PC-3 (cell line): Measurements from ENCODE around the gene IFITM10. TPM values are rescaled to one million over a fixed set of nuclear protein-coding genes. Genes with fewer than 3 reads are reported as not detected.

ENCODE experiments used
- ATAC-seq: fragments of 200-7000 bp; cut with Tn5 transposase; 2 replicates; pipeline ENCODE4 v1.9.1; 2020; ENCODE audit warnings: mild to moderate bottlenecking, moderate library complexity
- BruUV-seq: library from RNA; stranded (reverse); fragments of 400-500 nt; replicated peaks from 2 replicates; lab custom pipeline; 2021; lab: Mats Ljungman, UMichigan
- CTCF ChIA-PET: fragments of 300-600 bp; sonication (Branson Sonifier 250); formaldehyde crosslinking; loops from one replicate; lab custom pipeline; 2022; ENCODE audit warnings: antibody characterized with exemption; lab: Charles Lee
- POLR2A ChIA-PET: fragments of 300-600 bp; sonication (Branson Sonifier 250); formaldehyde crosslinking; loops from one replicate; lab custom pipeline; 2022; ENCODE audit warnings: antibody characterized with exemption; ENCODE audit not compliant: unreplicated experiment; lab: Charles Lee
- DNase-seq: peaks from one replicate; pipeline ENCODE4 v3.0.0-alpha.2; 2015
- H2AFZ ChIP-seq: fragments of 300-600 bp; sonication (generic); 2 replicates; pipeline ENCODE4 v1.6.0; 2016; ENCODE audit warnings: antibody characterized with exemption, low read length
- H3F3A ChIP-seq: fragments of 300-600 bp; sonication (generic); one replicate; pipeline ENCODE4 v1.6.0; 2017; ENCODE audit warnings: antibody characterized with exemption, low read length, control low read depth, mild to moderate bottlenecking; ENCODE audit not compliant: unreplicated experiment
- H3K27ac ChIP-seq: fragments of 300-600 bp; sonication (generic); 2 replicates; pipeline ENCODE4 v1.5.1; 2016; ENCODE audit warnings: mild to moderate bottlenecking, low read length
- H3K27me3 ChIP-seq: fragments of 300-600 bp; sonication (generic); 2 replicates; pipeline ENCODE4 v1.6.1; 2016; ENCODE audit warnings: low read length, mixed read lengths
- H3K36me3 ChIP-seq: fragments of 300-600 bp; sonication (generic); 2 replicates; pipeline ENCODE4 v1.6.1; 2016; ENCODE audit warnings: low read depth, mixed run types, low read length, mixed read lengths
- H3K4me1 ChIP-seq: fragments of 300-600 bp; sonication (generic); 2 replicates; pipeline ENCODE4 v1.5.1; 2016; ENCODE audit warnings: low read length; ENCODE audit not compliant: insufficient read depth
- H3K4me2 ChIP-seq: fragments of 300-600 bp; sonication (generic); 2 replicates; pipeline ENCODE4 v1.6.0; 2016; ENCODE audit warnings: low read length
- H3K4me3 ChIP-seq: fragments of 300-600 bp; sonication (generic); 2 replicates; pipeline ENCODE4 v1.5.1; 2016; ENCODE audit warnings: mild to moderate bottlenecking, low read length, mixed read lengths
- H3K79me2 ChIP-seq: fragments of 300-600 bp; sonication (generic); 2 replicates; pipeline ENCODE4 v1.6.1; 2017; ENCODE audit warnings: low read length, mixed read lengths
- H3K9ac ChIP-seq: fragments of 300-600 bp; sonication (generic); 2 replicates; pipeline ENCODE4 v1.6.0; 2016; ENCODE audit warnings: mild to moderate bottlenecking, low read length
- H3K9me2 ChIP-seq: fragments of 300-600 bp; sonication (generic); replicated peaks from 2 replicates; pipeline ENCODE4 v1.6.1; 2016; ENCODE audit warnings: mixed run types, low read length, mixed read lengths
- H3K9me3 ChIP-seq: fragments of 300-600 bp; sonication (generic); 2 replicates; pipeline ENCODE4 v1.6.1; 2016; ENCODE audit warnings: low read length, mixed read lengths
- H4K20me1 ChIP-seq: fragments of 300-600 bp; sonication (generic); 2 replicates; pipeline ENCODE4 v1.6.1; 2016; ENCODE audit warnings: low read length, mixed read lengths
- EZH2 ChIP-seq: fragments of 300-600 bp; sonication (generic); IDR thresholded peaks from one replicate; pipeline ENCODE4 v1.6.1; 2017; ENCODE audit warnings: antibody characterized with exemption, mild to moderate bottlenecking, low read length; ENCODE audit not compliant: unreplicated experiment
- EZH2phosphoT487 ChIP-seq: fragments of 300-600 bp; sonication (generic); IDR thresholded peaks from 2 replicates; pipeline ENCODE4 v1.6.1; 2018; ENCODE audit warnings: mild to moderate bottlenecking, antibody characterized with exemption, low read length, borderline replicate concordance
- intact Hi-C: fragments of 100-400 bp; cut with micrococcal nuclease; formaldehyde crosslinking; loops from 2 replicates; pipeline ENCODE4 v1.9.0; 2023
- total RNA-seq: library from RNA; depleted of rRNA; stranded (reverse); fragments of >200 nt; gene quantifications from 2 replicates; pipeline ENCODE4 v1.2.3, GENCODE V29; 2014
- TF ChIP-seq, protein P1 (sequence below): fragments of 300-600 bp; sonication (generic); conservative IDR thresholded peaks from 2 replicates; pipeline ENCODE4 v1.5.1; 2017; ENCODE audit warnings: antibody characterized with exemption, low read depth, mild to moderate bottlenecking, low read length

Gene IFITM10
- total RNA-seq, 1 experiment from 2014 or later = 1.4 TPM

- H2AFZ ChIP-seq = no peak overlapping the region
- BruUV-seq = no TSS peak
- TF ChIP-seq, protein P1, sequence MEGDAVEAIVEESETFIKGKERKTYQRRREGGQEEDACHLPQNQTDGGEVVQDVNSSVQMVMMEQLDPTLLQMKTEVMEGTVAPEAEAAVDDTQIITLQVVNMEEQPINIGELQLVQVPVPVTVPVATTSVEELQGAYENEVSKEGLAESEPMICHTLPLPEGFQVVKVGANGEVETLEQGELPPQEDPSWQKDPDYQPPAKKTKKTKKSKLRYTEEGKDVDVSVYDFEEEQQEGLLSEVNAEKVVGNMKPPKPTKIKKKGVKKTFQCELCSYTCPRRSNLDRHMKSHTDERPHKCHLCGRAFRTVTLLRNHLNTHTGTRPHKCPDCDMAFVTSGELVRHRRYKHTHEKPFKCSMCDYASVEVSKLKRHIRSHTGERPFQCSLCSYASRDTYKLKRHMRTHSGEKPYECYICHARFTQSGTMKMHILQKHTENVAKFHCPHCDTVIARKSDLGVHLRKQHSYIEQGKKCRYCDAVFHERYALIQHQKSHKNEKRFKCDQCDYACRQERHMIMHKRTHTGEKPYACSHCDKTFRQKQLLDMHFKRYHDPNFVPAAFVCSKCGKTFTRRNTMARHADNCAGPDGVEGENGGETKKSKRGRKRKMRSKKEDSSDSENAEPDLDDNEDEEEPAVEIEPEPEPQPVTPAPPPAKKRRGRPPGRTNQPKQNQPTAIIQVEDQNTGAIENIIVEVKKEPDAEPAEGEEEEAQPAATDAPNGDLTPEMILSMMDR = no peak
- TF ChIP-seq EZH2 (no peak), EZH2phosphoT487 (no peak)
- no peak for ATAC-seq
- no peaks in the 10 kb centered on the region for H3K4me1 ChIP-seq
- H3K36me3 ChIP-seq = no peaks in the 10 kb centered on the region; the same call in 1 of the 2 replicates
- H3K4me3 ChIP-seq = no peak overlapping the region
- intact Hi-C loops = no loop called here
- ChIA-PET POLR2A (no interaction called here), CTCF (no interaction called here)
- H3K27ac ChIP-seq = no peak overlapping the region
- H3K9ac ChIP-seq = no peak overlapping the region
- no peaks in the 10 kb centered on the region for H3K79me2 ChIP-seq
- H3K9me3 ChIP-seq = no peaks in the 10 kb centered on the region
- no peaks in the 10 kb centered on the region for H3F3A ChIP-seq
- no peak overlapping the region for H3K4me2 ChIP-seq
- no peaks in the 10 kb centered on the region for H3K9me2 ChIP-seq
- no peak for DNase-seq
- H3K27me3 ChIP-seq = peaks cover 5% of the 10 kb centered on the region; the same call in 1 of the 2 replicates
- H4K20me1 ChIP-seq = no peaks in the 10 kb centered on the region
These were observed 3.0 kb upstream of the IFITM10 start for GRCh38 chr11:1753229-1753928.

GRCh38 chr11:1752907-1753228 is 2.5 kb upstream of the IFITM10 start:
- no peak overlapping the region for H3K9ac ChIP-seq
- no peaks in the 10 kb centered on the region; the same call in 1 of the 2 replicates for H3K36me3 ChIP-seq

More at GRCh38 chr11:1752907-1753228, 2.5 kb upstream of the IFITM10 start:
- H2AFZ ChIP-seq = no peak overlapping the region
- no peak overlapping the region for H3K4me3 ChIP-seq
- no peak overlapping the region for H3K4me2 ChIP-seq
- H3K9me3 ChIP-seq = no peaks in the 10 kb centered on the region
- peaks cover 7% of the 10 kb centered on the region; the same call in 1 of the 2 replicates for H3K27me3 ChIP-seq
- no peaks in the 10 kb centered on the region for H3K79me2 ChIP-seq
- H3K9me2 ChIP-seq = no peaks in the 10 kb centered on the region
- H3K4me1 ChIP-seq = no peaks in the 10 kb centered on the region
- ChIA-PET POLR2A (no interaction called here), CTCF (no interaction called here)
- H4K20me1 ChIP-seq = no peaks in the 10 kb centered on the region
- BruUV-seq = TSS peak; percentile 85
- ATAC-seq = no peak
- intact Hi-C loops = no loop called here
- TF ChIP-seq EZH2 (no peak), EZH2phosphoT487 (no peak)
- TF ChIP-seq, protein P1 = no peak
- no peaks in the 10 kb centered on the region for H3F3A ChIP-seq
- DNase-seq = no peak
- H3K27ac ChIP-seq = no peak overlapping the region
